Astrocyte (in vitro differentiated cells and primary cell): ENCODE data around the gene JOSD2. TPM values are rescaled to one million over a fixed set of nuclear protein-coding genes. Genes with fewer than 3 reads are reported as not detected.

Source experiments
- DNase-seq: peaks from one replicate; pipeline ENCODE4 v3.0.0-alpha.2; 2010; ENCODE audit warnings: low read depth
- FAIRE-seq: peaks from 2 replicates; lab custom pipeline; 2011; peaks lifted over from hg19 to GRCh38; lab: Jason Lieb, UNC
- H2AFZ ChIP-seq: 2 replicates; pipeline ENCODE4 v1.6.0; 2012; ENCODE audit warnings: low read depth, low read length, inconsistent platforms
- H3K27ac ChIP-seq: 2 replicates; pipeline ENCODE4 v1.5.1; 2011; ENCODE audit warnings: low read depth, low read length, inconsistent platforms
- H3K27me3 ChIP-seq: 2 replicates; pipeline ENCODE4 v1.6.0; 2011; ENCODE audit warnings: low read length, inconsistent platforms; ENCODE audit not compliant: insufficient read depth
- H3K36me3 ChIP-seq: 2 replicates; pipeline ENCODE4 v1.5.1; 2011; ENCODE audit warnings: low read length, inconsistent platforms; ENCODE audit not compliant: insufficient read depth
- H3K4me1 ChIP-seq: 2 replicates; pipeline ENCODE4 v1.5.1; 2011; ENCODE audit warnings: low read length, inconsistent platforms; ENCODE audit not compliant: insufficient read depth
- H3K4me2 ChIP-seq: 2 replicates; pipeline ENCODE4 v1.6.0; 2012; ENCODE audit warnings: low read length, inconsistent platforms
- H3K4me3 ChIP-seq: 2 replicates; pipeline ENCODE4 v1.5.1; 2011; ENCODE audit warnings: low read depth, mild to moderate bottlenecking, low read length, inconsistent platforms; ENCODE audit not compliant: insufficient read depth
- H3K79me2 ChIP-seq: 2 replicates; pipeline ENCODE4 v1.6.0; 2012; ENCODE audit warnings: mild to moderate bottlenecking, low read length, inconsistent platforms; ENCODE audit not compliant: insufficient read depth
- H3K9ac ChIP-seq: 2 replicates; pipeline ENCODE4 v1.6.0; 2012; ENCODE audit warnings: mild to moderate bottlenecking, low read length, inconsistent platforms
- H3K9me3 ChIP-seq: 2 replicates; pipeline ENCODE4 v1.5.1; 2012; ENCODE audit warnings: low read depth, mild to moderate bottlenecking, low read length, inconsistent platforms; ENCODE audit not compliant: insufficient read depth
- H4K20me1 ChIP-seq: 2 replicates; pipeline ENCODE4 v1.6.0; 2012; ENCODE audit warnings: low read length, inconsistent platforms; ENCODE audit not compliant: insufficient read depth
- H3K27ac Mint-ChIP-seq: one replicate; pipeline ENCODE4 v1.8.0; 2021; ENCODE audit warnings: mild to moderate bottlenecking, mixed read lengths; ENCODE audit not compliant: unreplicated experiment
- H3K27me3 Mint-ChIP-seq: one replicate; pipeline ENCODE4 v1.8.0; 2021; ENCODE audit warnings: low read depth, mixed read lengths; ENCODE audit not compliant: unreplicated experiment
- H3K36me3 Mint-ChIP-seq: one replicate; pipeline ENCODE4 v1.8.0; 2021; ENCODE audit warnings: low read depth, mixed read lengths; ENCODE audit not compliant: unreplicated experiment
- H3K4me1 Mint-ChIP-seq: one replicate; pipeline ENCODE4 v1.8.0; 2021; ENCODE audit warnings: low read depth, mixed read lengths; ENCODE audit not compliant: unreplicated experiment
- H3K4me3 Mint-ChIP-seq: one replicate; pipeline ENCODE4 v1.8.0; 2021; ENCODE audit warnings: mild to moderate bottlenecking, moderate library complexity, mixed read lengths; ENCODE audit not compliant: unreplicated experiment
- H3K9me3 Mint-ChIP-seq: one replicate; pipeline ENCODE4 v1.8.0; 2021; ENCODE audit warnings: mild to moderate bottlenecking, mixed read lengths; ENCODE audit not compliant: unreplicated experiment
- EZH2 ChIP-seq: IDR thresholded peaks from 2 replicates; pipeline ENCODE4 v1.6.1; 2012; ENCODE audit warnings: mild to moderate bottlenecking, low read length, inconsistent platforms; ENCODE audit not compliant: insufficient read depth
- total RNA-seq: library from RNA; stranded (reverse); gene quantifications from 2 replicates; pipeline ENCODE4 v1.2.1, GENCODE V29; 2021
- TF ChIP-seq, protein P1 (sequence below): IDR thresholded peaks from 2 replicates; pipeline ENCODE4 v1.5.1; 2011; ENCODE audit warnings: low read depth, mild to moderate bottlenecking, inconsistent platforms, low read length, moderate library complexity; ENCODE audit not compliant: insufficient read depth

Gene JOSD2
- total RNA-seq, 1 donor from 2014 or later, result not detected

DNA sequence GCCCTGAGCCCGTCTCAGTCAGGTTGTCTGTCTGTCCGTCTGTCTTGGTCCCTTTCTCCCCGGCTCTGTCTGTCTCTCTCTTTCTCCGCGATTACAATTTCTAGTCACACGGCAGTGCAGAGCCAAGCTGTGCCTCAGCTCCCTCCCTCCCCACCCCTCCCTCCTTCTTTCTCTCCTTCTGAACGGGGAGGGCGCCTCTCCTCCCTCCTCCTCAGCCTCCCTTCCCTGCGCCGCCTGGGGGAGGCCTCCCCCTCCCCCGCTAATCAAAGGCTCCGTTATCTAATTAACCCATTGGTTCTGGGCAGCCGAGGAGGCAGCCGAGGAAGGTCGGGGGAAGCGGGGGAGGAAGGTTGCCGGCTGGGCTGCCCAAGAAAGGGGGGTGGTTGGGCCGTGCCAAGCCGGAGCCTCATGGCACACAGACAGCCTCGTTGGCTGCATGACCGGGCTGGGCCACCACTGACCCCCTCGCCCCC, 40.8 kb upstream of the JOSD2 start:
- H3K4me1 ChIP-seq, result peaks cover 3% of the 10 kb centered on the region
- H2AFZ ChIP-seq, result no peak overlapping the region
- H4K20me1 ChIP-seq, result no peaks in the 10 kb centered on the region
- H3K9ac ChIP-seq, result no peak overlapping the region
- no peak overlapping the region for H3K27ac Mint-ChIP-seq
- no peaks in the 10 kb centered on the region for H3K27me3 Mint-ChIP-seq
- H3K27me3 ChIP-seq, result peaks cover 3% of the 10 kb centered on the region
- no peak overlapping the region for H3K27ac ChIP-seq
- H3K79me2 ChIP-seq, result no peaks in the 10 kb centered on the region
- DNase-seq (no peak), FAIRE-seq (no peak)
- H3K36me3 ChIP-seq, result no peaks in the 10 kb centered on the region
- TF ChIP-seq EZH2, result peak; percentile 27
- TF ChIP-seq, protein P1, sequence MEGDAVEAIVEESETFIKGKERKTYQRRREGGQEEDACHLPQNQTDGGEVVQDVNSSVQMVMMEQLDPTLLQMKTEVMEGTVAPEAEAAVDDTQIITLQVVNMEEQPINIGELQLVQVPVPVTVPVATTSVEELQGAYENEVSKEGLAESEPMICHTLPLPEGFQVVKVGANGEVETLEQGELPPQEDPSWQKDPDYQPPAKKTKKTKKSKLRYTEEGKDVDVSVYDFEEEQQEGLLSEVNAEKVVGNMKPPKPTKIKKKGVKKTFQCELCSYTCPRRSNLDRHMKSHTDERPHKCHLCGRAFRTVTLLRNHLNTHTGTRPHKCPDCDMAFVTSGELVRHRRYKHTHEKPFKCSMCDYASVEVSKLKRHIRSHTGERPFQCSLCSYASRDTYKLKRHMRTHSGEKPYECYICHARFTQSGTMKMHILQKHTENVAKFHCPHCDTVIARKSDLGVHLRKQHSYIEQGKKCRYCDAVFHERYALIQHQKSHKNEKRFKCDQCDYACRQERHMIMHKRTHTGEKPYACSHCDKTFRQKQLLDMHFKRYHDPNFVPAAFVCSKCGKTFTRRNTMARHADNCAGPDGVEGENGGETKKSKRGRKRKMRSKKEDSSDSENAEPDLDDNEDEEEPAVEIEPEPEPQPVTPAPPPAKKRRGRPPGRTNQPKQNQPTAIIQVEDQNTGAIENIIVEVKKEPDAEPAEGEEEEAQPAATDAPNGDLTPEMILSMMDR, result no peak
- no peak overlapping the region for H3K4me3 ChIP-seq
- H3K4me3 Mint-ChIP-seq, result no peak overlapping the region
- H3K9me3 Mint-ChIP-seq, result peaks cover 29% of the 10 kb centered on the region
- no peaks in the 10 kb centered on the region for H3K4me1 Mint-ChIP-seq
- no peaks in the 10 kb centered on the region for H3K36me3 Mint-ChIP-seq
- H3K4me2 ChIP-seq, result peak overlapping the region; percentile 70
- H3K9me3 ChIP-seq, result no peaks in the 10 kb centered on the region

DNA sequence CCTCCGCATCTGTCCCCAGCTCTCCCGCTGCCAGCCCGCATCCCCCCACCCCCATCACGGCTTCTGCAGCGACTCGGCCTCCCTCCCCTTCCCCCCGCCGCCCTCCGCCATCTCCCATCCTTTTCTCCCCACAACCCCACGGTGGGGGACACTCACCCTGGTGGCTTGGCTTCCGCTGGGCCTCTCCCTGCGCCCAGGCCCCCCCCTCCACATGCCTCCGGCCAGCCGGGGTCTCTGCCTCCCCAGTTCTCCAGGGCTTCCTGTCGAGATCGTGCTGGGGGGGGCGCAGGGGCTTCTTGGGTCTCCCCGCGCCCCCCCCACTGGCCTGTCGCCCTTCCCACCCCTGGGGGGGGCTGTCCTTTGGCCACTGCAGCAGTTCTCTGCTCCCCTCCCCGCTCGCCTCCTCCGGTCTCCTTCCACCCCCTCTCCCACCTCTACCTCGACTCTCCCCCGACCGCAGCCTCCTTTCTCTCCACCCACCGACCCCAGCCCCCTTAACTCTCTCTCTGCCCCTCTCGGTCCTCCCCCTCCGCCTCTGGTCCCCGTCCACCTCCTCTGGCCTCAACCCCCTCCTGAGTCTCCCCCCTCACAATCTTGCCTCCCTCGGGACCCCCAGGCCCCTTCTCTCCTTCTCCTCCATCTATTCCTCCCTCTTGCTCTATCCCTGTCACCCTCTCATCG, 40.2 kb upstream of the JOSD2 start:
- no peak for DNase-seq
- peaks cover 33% of the 10 kb centered on the region for H3K9me3 Mint-ChIP-seq
- H3K27ac ChIP-seq, result no peak overlapping the region
- H3K36me3 Mint-ChIP-seq, result no peaks in the 10 kb centered on the region
- peak overlapping the region; percentile 70 for H3K4me2 ChIP-seq
- no peak overlapping the region for H3K4me3 Mint-ChIP-seq
- peaks cover 3% of the 10 kb centered on the region for H3K27me3 ChIP-seq
- TF ChIP-seq EZH2, result no peak
- TF ChIP-seq, protein P1, result no peak
- no peak overlapping the region for H3K4me3 ChIP-seq
- H3K27ac Mint-ChIP-seq, result no peak overlapping the region
- no peaks in the 10 kb centered on the region for H3K9me3 ChIP-seq
- no peak overlapping the region for H2AFZ ChIP-seq
- no peak for FAIRE-seq
- H4K20me1 ChIP-seq, result no peaks in the 10 kb centered on the region
- H3K9ac ChIP-seq, result no peak overlapping the region
- H3K4me1 Mint-ChIP-seq, result no peaks in the 10 kb centered on the region
- H3K27me3 Mint-ChIP-seq, result no peaks in the 10 kb centered on the region
- no peaks in the 10 kb centered on the region for H3K79me2 ChIP-seq
- no peaks in the 10 kb centered on the region for H3K4me1 ChIP-seq
- no peaks in the 10 kb centered on the region for H3K36me3 ChIP-seq

DNA sequence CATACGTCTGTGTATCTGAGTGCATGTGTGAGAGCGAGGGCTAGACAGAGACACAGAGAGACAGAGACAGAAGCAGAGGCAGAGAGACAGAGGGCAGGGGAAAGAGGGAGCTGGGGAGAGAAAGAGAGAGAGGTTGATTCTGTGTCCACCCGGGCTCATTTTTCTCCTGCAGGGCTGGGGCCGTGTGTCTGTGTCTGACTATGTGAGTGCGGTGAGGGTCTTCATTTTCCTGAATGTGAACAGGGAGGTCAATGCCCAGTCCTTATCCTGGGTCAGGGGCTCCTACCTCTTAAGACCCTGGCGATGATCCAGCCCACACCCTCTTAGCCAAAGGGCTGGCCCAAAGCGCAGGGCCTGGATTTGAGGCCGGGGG, 39.6 kb upstream of the JOSD2 start:
- Histone ChIP-seq H3K9me3 (no peaks in the 10 kb centered on the region), H3K79me2 (no peaks in the 10 kb centered on the region), H3K9ac (no peak overlapping the region), H3K27me3 (peaks cover 3% of the 10 kb centered on the region), H3K4me1 (no peaks in the 10 kb centered on the region), H3K36me3 (no peaks in the 10 kb centered on the region), H2AFZ (no peak overlapping the region), H3K4me2 (peak overlapping the region; percentile 70), H3K27ac (no peak overlapping the region), H3K4me3 (no peak overlapping the region), H4K20me1 (no peaks in the 10 kb centered on the region)
- Mint-ChIP-seq H3K9me3 (peaks cover 33% of the 10 kb centered on the region), H3K36me3 (no peaks in the 10 kb centered on the region), H3K4me1 (no peaks in the 10 kb centered on the region), H3K4me3 (no peak overlapping the region), H3K27ac (no peak overlapping the region), H3K27me3 (no peaks in the 10 kb centered on the region)
- TF ChIP-seq, protein P1, result no peak
- TF ChIP-seq EZH2, result no peak
- FAIRE-seq, result no peak
- no peak for DNase-seq
